GM12865 (cell line): ENCODE measurements around the gene WASF3.

Experiments
- DNase-seq: peaks from one replicate; pipeline ENCODE4 v3.0.0; 2010; ENCODE audit warnings: low read depth
- H3K4me3 ChIP-seq: 2 replicates; pipeline ENCODE4 v1.5.1; 2011; ENCODE audit warnings: mild to moderate bottlenecking, low read depth, low read length, control low read depth
- CTCF ChIP-seq: IDR thresholded peaks from 2 replicates; pipeline ENCODE4 v1.5.1; 2011; ENCODE audit warnings: low read length, control low read depth, low read depth, inconsistent platforms; ENCODE audit not compliant: insufficient read depth; ENCODE audit errors: missing control alignments

Gene WASF3

GRCh38 chr13:26668357-26669146, 111.1 kb downstream of the WASF3 start:
- TF ChIP-seq CTCF: no peak
- H3K4me3 ChIP-seq: no peak overlapping the region
- no peak for DNase-seq

- H3K4me3 ChIP-seq: no peak overlapping the region
- no peak for DNase-seq
- no peak for TF ChIP-seq CTCF
Measured at GRCh38 chr13:26673890-26674289, 116.4 kb downstream of the WASF3 start.

GRCh38 chr13:26677156-26677555, 119.7 kb downstream of the WASF3 start:
- no peak for TF ChIP-seq CTCF
- DNase-seq: no peak
- no peak overlapping the region for H3K4me3 ChIP-seq

- TF ChIP-seq CTCF: no peak
Measured at GRCh38 chr13:26678330-26678729, 120.8 kb downstream of the WASF3 start.

GRCh38 chr13:26678796-26679195, 121.3 kb downstream of the WASF3 start:
- TF ChIP-seq CTCF: no peak
- no peak for DNase-seq
- H3K4me3 ChIP-seq: no peak overlapping the region

More at GRCh38 chr13:26678330-26678729, 120.8 kb downstream of the WASF3 start:
- DNase-seq: no peak
- H3K4me3 ChIP-seq: no peak overlapping the region

- no peak for DNase-seq
- H3K4me3 ChIP-seq: no peak overlapping the region
Measured at GRCh38 chr13:26679411-26680122, 122.1 kb downstream of the WASF3 start.

More at GRCh38 chr13:26679411-26680122, 122.1 kb downstream of the WASF3 start:
- no peak for TF ChIP-seq CTCF
